GM18498 (cell line): Measurements from ENCODE around the gene MYO15A.

Source experiments
- ATAC-seq: cut with Tn5 transposase; IDR thresholded peaks from one replicate; pipeline ENCODE4 v1.9.1; 2021; ENCODE audit warnings: mild to moderate bottlenecking, moderate library complexity; ENCODE audit not compliant: unreplicated experiment

Gene MYO15A

GRCh38 chr17:18100616-18101015 is 7.9 kb upstream of the MYO15A start:
- ATAC-seq = no peak

GRCh38 chr17:18101828-18102227 is 6.7 kb upstream of the MYO15A start:
- no peak for ATAC-seq

- ATAC-seq = no peak
Observed at GRCh38 chr17:18102640-18103039, 5.9 kb upstream of the MYO15A start.

- no peak for ATAC-seq
Observed at GRCh38 chr17:18105027-18105426, 3.5 kb upstream of the MYO15A start.

GRCh38 chr17:18105595-18105994 is 3.0 kb upstream of the MYO15A start:
- no peak for ATAC-seq

- no peak for ATAC-seq
Observed at GRCh38 chr17:18106211-18106610, 2.3 kb upstream of the MYO15A start.

GRCh38 chr17:18107061-18107790 is 1.3 kb upstream of the MYO15A start:
- ATAC-seq = no peak

GRCh38 chr17:18107971-18108370 is 585 bp upstream of the MYO15A start:
- no peak for ATAC-seq

- ATAC-seq = no peak
Observed at GRCh38 chr17:18109935-18110485, 1.5 kb downstream of the MYO15A start.

GRCh38 chr17:18110636-18111145 is 2.1 kb downstream of the MYO15A start:
- no peak for ATAC-seq

- no peak for ATAC-seq
Observed at GRCh38 chr17:18111330-18111971, 2.9 kb downstream of the MYO15A start.

- no peak for ATAC-seq
Observed at GRCh38 chr17:18115517-18115916, 7.0 kb downstream of the MYO15A start.

- no peak for ATAC-seq
Observed at GRCh38 chr17:18116078-18116477, 7.5 kb downstream of the MYO15A start.

GRCh38 chr17:18117533-18117932 is 9.0 kb downstream of the MYO15A start:
- no peak for ATAC-seq

GRCh38 chr17:18117982-18118975 is 9.7 kb downstream of the MYO15A start:
- ATAC-seq = no peak

GRCh38 chr17:18119166-18119745 is 10.7 kb downstream of the MYO15A start:
- no peak for ATAC-seq

GRCh38 chr17:18119938-18120337 is 11.4 kb downstream of the MYO15A start:
- ATAC-seq = no peak

- ATAC-seq = no peak
Observed at GRCh38 chr17:18120461-18121017, 12.0 kb downstream of the MYO15A start.

- no peak for ATAC-seq
Observed at GRCh38 chr17:18121144-18121910, 12.8 kb downstream of the MYO15A start.
